HepG2 (cell line): Measurements from ENCODE around the gene C20orf204. TPM values are rescaled to one million over a fixed set of nuclear protein-coding genes. Genes with fewer than 3 reads are reported as not detected.

Experiments
- BCLAF1 ChIP-seq: fragments of 450-650 bp; IDR thresholded peaks from 2 replicates; pipeline ENCODE4 v1.6.1; 2017; ENCODE audit warnings: mild to moderate bottlenecking
- CREB1 ChIP-seq, 2 experiments: fragments of 450-650 bp in 1 of 2; IDR thresholded peaks; 2 replicates each; pipeline ENCODE4 v1.6.1; 2016 to 2017; ENCODE audit warnings: control low read depth in 1 of 2, mild to moderate bottlenecking in 1 of 2, missing compliant biosample characterization in 1 of 2, missing genetic modification characterization in 1 of 2
- CREB3 ChIP-seq: sonication (generic); formaldehyde crosslinking; IDR thresholded peaks from 2 replicates; pipeline ENCODE4 v1.5.0; 2020; ENCODE audit warnings: missing genetic modification reagents
- FIP1L1 ChIP-seq: fragments of 200-400 bp; formaldehyde crosslinking; IDR thresholded peaks from 2 replicates; pipeline ENCODE4 v1.6.1; 2018; ENCODE audit warnings: low read depth, mild to moderate bottlenecking, low read length, moderate library complexity, borderline replicate concordance; ENCODE audit not compliant: insufficient read depth
- LBX2 ChIP-seq: sonication (generic); formaldehyde crosslinking; IDR thresholded peaks from 2 replicates; pipeline ENCODE4 v1.5.0; 2020; ENCODE audit warnings: missing genetic modification reagents, mild to moderate bottlenecking, borderline replicate concordance
- MAF1 ChIP-seq: sonication (generic); formaldehyde crosslinking; IDR thresholded peaks from 2 replicates; pipeline ENCODE4 v1.5.0; 2020; ENCODE audit warnings: missing genetic modification reagents, borderline replicate concordance
- SPEN ChIP-seq: sonication (generic); formaldehyde crosslinking; IDR thresholded peaks from 2 replicates; pipeline ENCODE4 v1.5.1; 2020; ENCODE audit warnings: low read depth, mild to moderate bottlenecking, missing genetic modification reagents
- TRIM22 ChIP-seq: fragments of 450-650 bp; IDR thresholded peaks from 2 replicates; pipeline ENCODE4 v1.6.1; 2017
- YEATS2 ChIP-seq: sonication (generic); formaldehyde crosslinking; IDR thresholded peaks from 2 replicates; pipeline ENCODE4 v1.4.0; 2020; ENCODE audit warnings: missing genetic modification reagents, borderline replicate concordance
- ZNF318 ChIP-seq: sonication (generic); formaldehyde crosslinking; IDR thresholded peaks from 2 replicates; pipeline ENCODE4 v1.4.0; 2020; ENCODE audit warnings: mild to moderate bottlenecking, missing genetic modification reagents
- ZNF362 ChIP-seq: sonication (generic); formaldehyde crosslinking; IDR thresholded peaks from 2 replicates; pipeline ENCODE4 v1.4.0; 2020; ENCODE audit warnings: missing genetic modification reagents, mild to moderate bottlenecking, borderline replicate concordance
- polyA plus RNA-seq, 8 experiments: library from polyadenylated mRNA; depleted of rRNA in 3 of 8; stranded (reverse) in 7 of 8; unstranded in 1 of 8; fragments of >200 nt; fragmentation: Illumina TruSeq in 4 of 8; extraction: Trizol in 4 of 8; gene quantifications; 2 replicates each; pipeline versions ENCODE4 v1.2.1 to v1.2.3, GENCODE V29; 2011 to 2016; ENCODE audit warnings: low read depth in 4 of 8, missing spikeins in 1 of 8, mixed read lengths in 1 of 8; ENCODE audit not compliant: insufficient read depth in 1 of 8
- total RNA-seq, 5 experiments: library from RNA; depleted of rRNA; stranded (reverse); fragments of >200 nt; fragmentation: Illumina TruSeq; extraction: Trizol; gene quantifications; 2 replicates each; pipeline ENCODE4 v1.2.3, GENCODE V29; 2016; ENCODE audit warnings: low read depth in 1 of 5

C20orf204 gene
- total and polyA plus RNA-seq, 2 of the 13 experiments (the other 11 are each of a cell fraction or from before 2014, with no cell fraction given), result 22.1 to 80.0 TPM

- TF ChIP-seq MAF1 (CRISPR knock-in tag) (peak; percentile 73; the same call in 1 of the 2 replicates), YEATS2 (CRISPR knock-in tag) (peak; percentile 26; the same call in 1 of the 2 replicates), TRIM22 (no peak), CREB1 (IDR thresholded peaks at IDR 0.05) (no peak), CREB1 (CRISPR knock-in tag; IDR thresholded peaks at IDR 0.05) (no peak), ZNF362 (0 out of 2 replicates have a peak, but pooled peaks have one; percentile 41), BCLAF1 (no peak), LBX2 (CRISPR knock-in tag) (peak; percentile 88; the same call in 1 of the 2 replicates), SPEN (CRISPR knock-in tag) (peak; percentile 79), FIP1L1 (0 out of 2 replicates have a peak, but pooled peaks have one; percentile 63), ZNF318 (no peak), CREB3 (CRISPR knock-in tag) (no peak)
Observed at GRCh38 chr20:64057628-64058498, 21.9 kb downstream of the C20orf204 start (continued).
